ENCODE results near the gene GMCL1.

Gene GMCL1

DNA sequence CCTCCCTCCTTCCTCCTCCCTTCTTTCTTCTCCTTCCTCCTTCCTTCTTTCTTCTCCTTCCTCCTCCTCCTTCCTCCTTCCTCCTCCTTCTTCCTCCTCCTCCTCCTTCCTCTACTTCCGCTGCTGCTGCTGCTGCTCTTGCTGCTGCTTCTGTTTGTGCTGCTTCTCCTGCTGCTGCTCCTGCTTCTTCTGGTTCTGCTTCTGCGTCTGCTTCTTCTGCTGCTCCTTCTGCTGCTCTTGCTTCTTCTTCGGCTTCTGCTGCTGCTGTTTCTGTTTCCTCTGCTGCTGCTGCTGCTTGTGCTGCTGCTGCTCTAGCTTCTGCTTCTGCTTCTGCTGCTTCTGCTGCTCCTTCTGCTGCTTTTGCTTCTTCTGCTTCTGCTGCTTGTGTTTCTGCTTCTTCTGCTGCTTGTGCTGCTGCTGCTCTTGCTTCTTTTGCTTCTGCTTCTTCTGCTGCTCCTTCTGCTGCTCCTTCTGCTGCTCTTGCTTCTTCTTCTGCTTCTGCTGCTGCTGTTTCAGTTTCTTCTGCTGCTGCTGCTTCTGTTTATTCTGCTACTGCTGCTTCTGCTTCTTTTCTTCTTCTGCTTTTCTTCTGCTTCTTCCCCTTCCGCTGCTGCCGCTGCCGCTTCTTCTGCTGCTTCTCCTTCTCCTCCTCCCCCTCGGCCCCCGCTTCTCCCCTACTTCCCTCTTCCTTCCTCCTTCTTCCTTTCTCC is 72.9 kb downstream of the GMCL1 start:
- no peaks in the 10 kb centered on the region for H3K27me3 ChIP-seq (replicated peaks)
- H3K36me3 ChIP-seq (replicated peaks): peaks cover 43% of the 10 kb centered on the region
- no peak overlapping the region for H3K27ac ChIP-seq
- no peak for TF ChIP-seq CTCF (IDR thresholded peaks at IDR 0.05; ENCODE audit: low read depth, low read length, missing control alignments)
- in situ Hi-C loops (cut with HindIII; ENCODE audit: low pct_ligation_motif_present, low sequenced_read_pairs): loop anchor here (25.0 kb wide), 1 partner anchor 235 kb away; no protein-coding TSS in a partner anchor
- no peak overlapping the region for H3K4me3 ChIP-seq (ENCODE audit: low read depth, low read length)
- no peak for DNase-seq

DNA sequence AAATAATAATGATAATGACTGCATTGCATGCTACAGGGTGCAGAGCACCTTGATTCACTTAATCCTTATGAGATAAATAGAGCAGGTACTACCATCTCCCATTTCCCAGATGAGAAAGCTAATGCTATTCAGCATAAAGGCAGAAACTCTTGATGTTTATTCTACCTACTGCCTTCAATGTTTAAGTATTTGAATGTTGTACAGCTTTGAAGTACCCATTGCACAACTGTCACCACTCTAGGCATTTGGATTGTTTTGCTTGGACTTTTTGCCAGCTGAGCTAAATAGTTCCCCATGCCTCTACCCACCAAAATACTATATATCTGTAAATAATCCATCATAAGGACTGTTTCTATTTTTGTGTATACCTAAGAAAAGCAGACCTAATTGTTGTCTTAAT is 77.8 kb downstream of the GMCL1 start:
- Histone ChIP-seq H3K27me3 (replicated peaks) (no peaks in the 10 kb centered on the region), H3K36me3 (replicated peaks) (peaks cover 23% of the 10 kb centered on the region), H3K4me3 (ENCODE audit: low read depth, low read length) (no peak overlapping the region), H3K27ac (no peak overlapping the region)
- DNase-seq: no peak
- TF ChIP-seq CTCF (IDR thresholded peaks at IDR 0.05; ENCODE audit: low read depth, low read length, missing control alignments): no peak
- in situ Hi-C loops (cut with HindIII; ENCODE audit: low pct_ligation_motif_present, low sequenced_read_pairs): loop anchor here (25.0 kb wide), 1 partner anchor 230 kb away; no protein-coding TSS in a partner anchor

- no peaks in the 10 kb centered on the region for H3K27me3 ChIP-seq (replicated peaks)
- H3K36me3 ChIP-seq (replicated peaks): peaks cover 10% of the 10 kb centered on the region
- TF ChIP-seq CTCF (IDR thresholded peaks at IDR 0.05; ENCODE audit: low read depth, low read length, missing control alignments): peak; percentile 30
- in situ Hi-C loops (cut with HindIII; ENCODE audit: low pct_ligation_motif_present, low sequenced_read_pairs): loop anchor here (25.0 kb wide), 1 partner anchor 225 kb away; no protein-coding TSS in a partner anchor
- DNase-seq: no peak
- H3K4me3 ChIP-seq (ENCODE audit: low read depth, low read length): no peak overlapping the region
- H3K27ac ChIP-seq: no peak overlapping the region
Measured at GRCh38 chr2:69911985-69912563, 82.6 kb downstream of the GMCL1 start.

DNA sequence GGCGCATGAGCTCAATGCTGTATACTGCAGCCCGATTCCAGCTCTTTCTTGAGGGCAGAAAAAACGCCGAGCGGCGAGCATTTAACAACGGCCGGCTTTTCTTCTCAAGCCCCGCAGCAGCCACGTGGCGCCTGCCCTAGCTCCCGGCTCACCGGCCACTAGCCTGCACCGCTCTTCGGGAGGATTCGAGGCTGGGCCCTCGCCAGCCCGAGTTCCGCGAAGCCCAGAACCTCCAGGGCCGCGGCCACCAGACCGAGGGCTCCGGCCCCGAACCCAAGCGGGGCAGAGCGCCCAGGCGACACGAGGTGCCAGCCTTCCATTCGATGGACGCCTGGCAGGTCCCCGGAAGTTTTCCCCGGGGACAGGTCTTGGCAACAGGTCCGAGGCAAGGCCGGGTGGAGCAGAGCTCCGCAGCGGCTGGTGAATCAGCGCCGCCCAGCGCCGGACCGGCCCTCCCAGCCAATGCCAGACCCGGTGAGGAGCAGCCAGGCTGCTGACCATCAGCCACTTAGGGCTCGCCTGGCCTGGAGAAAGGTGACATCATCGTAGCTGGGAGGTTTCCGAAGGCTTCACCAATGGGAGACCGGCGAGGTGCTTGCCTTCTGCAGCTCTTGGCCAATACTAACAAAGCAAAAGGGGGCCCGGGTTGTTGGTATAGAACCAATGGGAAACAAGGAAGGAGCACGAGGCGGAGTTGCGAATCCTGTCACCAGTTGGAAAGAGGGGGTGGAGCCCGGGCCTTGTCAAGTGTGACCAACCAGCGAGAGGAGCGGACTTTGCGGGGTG is 84.9 kb downstream of the GMCL1 start:
- DNase-seq: peak; percentile 100
- H3K27me3 ChIP-seq (replicated peaks): no peaks in the 10 kb centered on the region
- no peaks in the 10 kb centered on the region for H3K36me3 ChIP-seq (replicated peaks)
- in situ Hi-C loops (cut with HindIII; ENCODE audit: low pct_ligation_motif_present, low sequenced_read_pairs): loop anchor here (25.0 kb wide), 1 partner anchor 223 kb away; no protein-coding TSS in a partner anchor
- H3K27ac ChIP-seq: peak overlapping the region; percentile 90
- TF ChIP-seq CTCF (IDR thresholded peaks at IDR 0.05; ENCODE audit: low read depth, low read length, missing control alignments): peak; percentile 29
- H3K4me3 ChIP-seq (ENCODE audit: low read depth, low read length): peak overlapping the region; percentile 69

DNA sequence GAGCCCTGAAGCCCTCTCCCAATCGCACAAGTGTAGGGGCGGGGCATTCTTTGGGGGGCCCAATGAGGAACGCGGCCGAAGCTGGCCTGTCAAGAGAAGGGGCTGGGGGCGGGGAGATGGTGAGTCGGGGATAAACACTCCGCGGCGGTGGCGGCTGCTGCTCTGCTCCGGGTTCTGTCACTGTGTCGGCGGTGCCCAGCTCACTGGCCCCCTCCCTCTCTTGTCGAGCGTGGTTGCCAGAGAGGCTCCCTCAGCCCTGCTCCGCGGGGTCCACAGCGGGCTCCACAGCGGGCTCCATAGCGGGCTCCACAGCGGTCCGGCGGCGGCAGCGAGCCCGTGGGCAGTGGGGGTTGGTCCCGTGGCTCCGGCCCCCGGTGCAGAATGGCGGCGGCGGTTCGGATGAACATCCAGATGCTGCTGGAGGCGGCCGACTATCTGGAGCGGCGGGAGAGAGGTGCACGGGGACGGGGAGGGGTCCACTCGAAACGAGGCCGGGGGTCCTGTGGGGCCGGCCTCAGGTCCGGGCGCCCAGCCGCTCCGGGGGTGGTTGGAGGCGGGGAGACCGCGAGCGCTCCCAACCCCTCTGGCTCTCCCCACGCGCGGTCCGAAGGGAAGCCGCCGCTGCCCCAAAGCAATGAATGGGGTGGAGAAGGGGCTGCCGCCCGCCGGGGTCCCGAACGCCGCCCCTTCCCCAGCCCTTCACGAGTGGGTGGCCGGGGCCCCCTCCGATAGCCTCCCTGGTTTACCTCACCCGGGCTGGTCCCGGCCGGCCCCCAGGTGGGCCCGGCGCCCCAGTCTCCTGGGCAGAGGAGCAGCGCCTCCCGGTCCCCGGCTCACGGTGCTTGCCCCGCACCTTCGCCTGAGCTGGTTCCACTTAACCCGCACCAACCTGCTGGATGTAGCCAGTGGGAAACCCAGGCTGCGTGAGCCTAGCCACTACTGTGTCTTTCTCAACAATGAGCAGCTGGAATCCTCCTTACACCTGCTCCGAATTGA is 85.8 kb downstream of the GMCL1 start, which contains the start of gene MXD1:
MXD1 (plus strand) TSS at position 160 of the 996 bp plus-strand sequence; CDS start at position 382, 222 bp downstream.
- H3K4me3 ChIP-seq (ENCODE audit: low read depth, low read length): peak within 1 kb of the TSS; percentile 81
- DNase-seq: no peak
- in situ Hi-C loops (cut with HindIII; ENCODE audit: low pct_ligation_motif_present, low sequenced_read_pairs): loop anchor here (25.0 kb wide), 1 partner anchor 222 kb away; no protein-coding TSS in a partner anchor

More for the DNA sequence above, 85.8 kb downstream of the GMCL1 start, which contains the start of gene MXD1:
- no peak for TF ChIP-seq CTCF (IDR thresholded peaks at IDR 0.05; ENCODE audit: low read depth, low read length, missing control alignments)
- Histone ChIP-seq H3K36me3 (replicated peaks) (no peaks in the 10 kb centered on the region), H3K27me3 (replicated peaks) (no peaks in the 10 kb centered on the region), H3K27ac (peak within 1 kb of the TSS; percentile 90)
